ENCODE results near the gene ITGB4. TPM values are rescaled to one million over a fixed set of nuclear protein-coding genes. Genes with fewer than 3 reads are reported as not detected.

The ITGB4 gene
- total RNA-seq, 4 donors from 2014 or later = 36.5 to 57.4 (median 46.6) TPM

DNA sequence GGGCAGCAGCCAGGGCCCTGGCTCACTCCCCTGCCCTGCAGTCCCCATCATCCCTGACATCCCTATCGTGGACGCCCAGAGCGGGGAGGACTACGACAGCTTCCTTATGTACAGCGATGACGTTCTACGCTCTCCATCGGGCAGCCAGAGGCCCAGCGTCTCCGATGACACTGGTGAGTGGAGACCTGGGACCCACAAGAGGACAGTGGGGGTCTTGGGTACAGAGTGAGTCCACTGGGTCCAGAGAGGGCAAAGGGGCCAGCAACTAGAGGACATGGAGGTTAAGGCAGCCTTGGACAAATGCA is 31.1 kb downstream of the ITGB4 start:
- intact Hi-C loops (cut with DNase I) = no loop called here
- no CpG with 5 or more reads among the region's 10 CpGs for WGBS
- Histone ChIP-seq H3K9me3 (no peaks in the 10 kb centered on the region), H3K27ac (replicated peaks in 1 of 4) (no peak overlapping the region), H3K4me1 (peaks cover 18 to 52% (median 44%) of the 10 kb centered on the region in 4 donors), H3K27me3 (no peaks in the 10 kb centered on the region), H3K36me3 (peaks cover 0 to 80% (median 22%) of the 10 kb centered on the region in 4 donors), H3K4me3 (no peak overlapping the region)
- TF ChIP-seq EP300 (IDR thresholded peaks at IDR 0.05) (no peak), POLR2AphosphoS5 (IDR thresholded peaks at IDR 0.05) (peak in 1 of 2 donors; percentile 7), POLR2A (IDR thresholded peaks at IDR 0.05; ENCODE audit: low read depth) (no peak)
- TF ChIP-seq, protein P1, sequence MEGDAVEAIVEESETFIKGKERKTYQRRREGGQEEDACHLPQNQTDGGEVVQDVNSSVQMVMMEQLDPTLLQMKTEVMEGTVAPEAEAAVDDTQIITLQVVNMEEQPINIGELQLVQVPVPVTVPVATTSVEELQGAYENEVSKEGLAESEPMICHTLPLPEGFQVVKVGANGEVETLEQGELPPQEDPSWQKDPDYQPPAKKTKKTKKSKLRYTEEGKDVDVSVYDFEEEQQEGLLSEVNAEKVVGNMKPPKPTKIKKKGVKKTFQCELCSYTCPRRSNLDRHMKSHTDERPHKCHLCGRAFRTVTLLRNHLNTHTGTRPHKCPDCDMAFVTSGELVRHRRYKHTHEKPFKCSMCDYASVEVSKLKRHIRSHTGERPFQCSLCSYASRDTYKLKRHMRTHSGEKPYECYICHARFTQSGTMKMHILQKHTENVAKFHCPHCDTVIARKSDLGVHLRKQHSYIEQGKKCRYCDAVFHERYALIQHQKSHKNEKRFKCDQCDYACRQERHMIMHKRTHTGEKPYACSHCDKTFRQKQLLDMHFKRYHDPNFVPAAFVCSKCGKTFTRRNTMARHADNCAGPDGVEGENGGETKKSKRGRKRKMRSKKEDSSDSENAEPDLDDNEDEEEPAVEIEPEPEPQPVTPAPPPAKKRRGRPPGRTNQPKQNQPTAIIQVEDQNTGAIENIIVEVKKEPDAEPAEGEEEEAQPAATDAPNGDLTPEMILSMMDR (IDR thresholded peaks at IDR 0.05) = no peak
- no peak for DNase-seq (ENCODE audit: extremely low spot score)

DNA sequence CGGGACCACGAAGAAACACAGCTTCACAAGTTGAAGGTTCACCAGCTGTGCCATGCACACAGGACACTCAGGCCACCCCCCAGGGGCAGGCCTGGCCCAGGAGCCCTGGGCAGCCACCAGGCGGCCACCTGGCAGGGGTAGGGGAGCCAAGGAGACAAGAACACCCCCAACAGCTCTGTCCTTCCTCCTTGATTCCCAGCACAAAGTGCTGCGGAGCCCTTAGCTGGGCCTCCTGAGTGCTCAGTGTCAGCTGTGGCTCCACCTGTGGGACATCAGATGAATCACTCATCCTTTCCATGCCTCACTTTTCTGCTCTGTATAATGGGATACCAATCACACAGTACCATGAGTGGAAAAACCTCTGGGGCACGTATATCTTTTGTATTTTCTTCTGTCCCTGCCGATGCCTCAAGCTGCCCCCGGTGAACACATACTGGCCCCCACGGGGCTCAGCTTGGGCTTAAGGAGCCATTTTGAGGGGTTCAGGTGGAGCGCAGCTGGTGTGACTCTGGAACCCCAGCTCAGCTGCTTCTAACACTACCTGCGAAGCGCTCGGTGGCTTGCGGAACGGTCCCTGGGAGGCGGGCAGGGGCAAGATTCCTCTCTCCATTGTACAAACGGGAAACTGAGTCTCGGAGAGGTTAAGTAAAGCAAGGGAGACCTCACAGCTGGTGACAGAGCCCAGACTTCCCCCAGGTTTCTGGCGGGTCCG is 31.7 kb downstream of the ITGB4 start:
- no peaks in the 10 kb centered on the region for H3K27me3 ChIP-seq
- peaks cover 0 to 86% (median 28%) of the 10 kb centered on the region in 4 donors for H3K36me3 ChIP-seq
- TF ChIP-seq POLR2A (IDR thresholded peaks at IDR 0.05; ENCODE audit: low read depth) (no peak), POLR2AphosphoS5 (IDR thresholded peaks at IDR 0.05) (no peak), EP300 (IDR thresholded peaks at IDR 0.05) (no peak)
- TF ChIP-seq, protein P1 (IDR thresholded peaks at IDR 0.05) = no peak
- intact Hi-C loops (cut with DNase I) = no loop called here
- no peaks in the 10 kb centered on the region for H3K9me3 ChIP-seq
- 74% methylated on average over 9 of the region's 19 CpGs for WGBS
- no peak for DNase-seq (ENCODE audit: extremely low spot score)
- peak overlapping the region in 2 of 4 donors; percentile 68 to 74 for H3K27ac ChIP-seq (replicated peaks in 1 of 4)
- peaks cover 15 to 46% (median 38%) of the 10 kb centered on the region in 4 donors for H3K4me1 ChIP-seq
- H3K4me3 ChIP-seq = peak overlapping the region; percentile 55 to 66 (median 60)

DNA sequence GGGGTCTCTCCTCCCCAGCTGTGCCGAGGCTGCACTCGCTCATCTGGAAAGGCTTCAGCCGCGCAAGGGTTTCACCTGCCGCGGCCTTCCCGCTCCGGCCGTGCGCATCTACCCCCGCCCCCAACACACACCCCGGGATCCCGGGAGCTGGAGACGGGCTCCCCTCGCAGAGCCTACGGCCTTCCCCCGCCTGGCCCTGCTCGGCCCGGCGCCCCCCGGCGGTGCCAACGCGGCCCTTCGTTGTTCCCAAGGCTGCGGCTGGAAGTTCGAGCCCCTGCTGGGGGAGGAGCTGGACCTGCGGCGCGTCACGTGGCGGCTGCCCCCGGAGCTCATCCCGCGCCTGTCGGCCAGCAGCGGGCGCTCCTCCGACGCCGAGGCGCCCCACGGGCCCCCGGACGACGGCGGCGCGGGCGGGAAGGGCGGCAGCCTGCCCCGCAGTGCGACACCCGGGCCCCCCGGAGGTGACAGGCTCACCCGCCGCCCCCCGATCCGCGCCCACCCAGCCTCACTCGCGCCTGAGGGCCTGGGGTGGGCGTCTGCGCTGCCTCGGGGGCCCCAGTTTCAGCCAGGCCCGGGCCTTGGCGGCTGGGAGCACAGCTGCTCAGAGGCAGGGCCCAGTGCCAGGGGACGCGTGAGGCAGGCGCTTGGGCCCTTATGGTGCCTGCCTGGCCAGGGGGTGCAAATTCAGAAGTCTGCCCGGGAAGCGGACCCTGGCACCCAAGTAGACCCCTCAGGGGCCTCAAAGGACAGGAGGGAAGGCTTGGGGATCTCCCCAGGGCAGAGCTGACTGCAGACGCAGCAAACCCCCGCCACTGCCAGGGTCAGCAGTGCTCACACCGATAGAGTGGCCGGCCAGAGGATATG is 32.5 kb downstream of the ITGB4 start:
- peak overlapping the region; percentile 68 to 74 (median 70) for H3K27ac ChIP-seq (replicated peaks in 1 of 4)
- WGBS = 80% methylated on average over 1 of the region's 76 CpGs
- intact Hi-C loops (cut with DNase I) = no loop called here
- DNase-seq (ENCODE audit: extremely low spot score) = no peak
- H3K9me3 ChIP-seq = no peaks in the 10 kb centered on the region
- no peaks in the 10 kb centered on the region for H3K27me3 ChIP-seq
- H3K4me3 ChIP-seq = peak overlapping the region; percentile 55 to 66 (median 60)
- H3K4me1 ChIP-seq = peaks cover 15 to 43% (median 36%) of the 10 kb centered on the region in 4 donors
- no peak for TF ChIP-seq POLR2A (IDR thresholded peaks at IDR 0.05; ENCODE audit: low read depth)
- no peak for TF ChIP-seq EP300 (IDR thresholded peaks at IDR 0.05)
- TF ChIP-seq POLR2AphosphoS5 (IDR thresholded peaks at IDR 0.05) = peak; percentile 14 to 42
- TF ChIP-seq, protein P1 (IDR thresholded peaks at IDR 0.05) = peak; percentile 70 to 87 (median 71)
- peaks cover 0 to 87% (median 35%) of the 10 kb centered on the region in 4 donors for H3K36me3 ChIP-seq

DNA sequence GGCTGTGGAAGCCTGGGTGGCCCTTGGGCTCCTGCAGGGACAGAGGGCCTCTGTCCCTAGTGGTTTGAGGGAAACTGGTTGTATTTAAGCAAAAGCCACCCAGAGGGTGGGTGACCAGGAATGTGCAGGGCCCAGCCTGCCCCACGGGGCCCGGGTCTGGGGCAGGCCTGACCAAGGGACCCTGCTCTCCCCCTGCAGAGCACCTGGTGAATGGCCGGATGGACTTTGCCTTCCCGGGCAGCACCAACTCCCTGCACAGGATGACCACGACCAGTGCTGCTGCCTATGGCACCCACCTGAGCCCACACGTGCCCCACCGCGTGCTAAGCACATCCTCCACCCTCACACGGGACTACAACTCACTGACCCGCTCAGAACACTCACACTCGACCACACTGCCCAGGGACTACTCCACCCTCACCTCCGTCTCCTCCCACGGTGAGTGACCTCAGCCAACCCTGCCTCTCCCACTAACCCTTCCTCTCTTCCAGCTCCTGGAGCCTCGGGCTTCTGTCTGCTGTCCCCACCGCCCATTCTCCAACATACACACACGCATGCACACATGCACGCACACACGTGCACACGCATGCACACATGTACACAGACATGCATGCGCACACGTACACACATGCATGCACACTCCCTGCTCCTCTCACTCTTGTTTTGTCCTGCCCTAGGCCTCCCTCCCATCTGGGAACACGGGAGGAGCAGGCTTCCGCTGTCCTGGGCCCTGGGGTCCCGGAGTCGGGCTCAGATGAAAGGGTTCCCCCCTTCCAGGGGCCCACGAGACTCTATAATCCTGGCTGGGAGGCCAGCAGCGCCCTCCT is 33.3 kb downstream of the ITGB4 start:
- H3K27ac ChIP-seq (replicated peaks in 1 of 4) = peak overlapping the region in 3 of 4 donors; percentile 68 to 74 (median 72)
- peaks cover 0 to 88% (median 37%) of the 10 kb centered on the region in 4 donors for H3K36me3 ChIP-seq
- peaks cover 13 to 35% (median 32%) of the 10 kb centered on the region in 4 donors for H3K4me1 ChIP-seq
- peak in 1 of 2 donors; percentile 6 for TF ChIP-seq POLR2AphosphoS5 (IDR thresholded peaks at IDR 0.05)
- TF ChIP-seq, protein P1 (IDR thresholded peaks at IDR 0.05) = no peak
- TF ChIP-seq EP300 (IDR thresholded peaks at IDR 0.05) = no peak
- no peak for TF ChIP-seq POLR2A (IDR thresholded peaks at IDR 0.05; ENCODE audit: low read depth)
- H3K4me3 ChIP-seq = peak overlapping the region; percentile 55 to 66 (median 60)
- WGBS = 76% methylated on average over 23 of the region's 27 CpGs
- H3K9me3 ChIP-seq = no peaks in the 10 kb centered on the region
- no peaks in the 10 kb centered on the region for H3K27me3 ChIP-seq
- no peak for DNase-seq (ENCODE audit: extremely low spot score)
- intact Hi-C loops (cut with DNase I) = no loop called here

Measured in esophagus muscularis mucosa (tissue), 4 donors.